GM11168 (cell line): ENCODE measurements around the gene ACAD9.
"Not testable (repeated sequence)": the region's sequence is repeated elsewhere in the genome, so short reads cannot be mapped to it uniquely, and the experiment has no call there.

Experiments
- in situ Hi-C: fragments of 300-500 bp; cut with MboI; formaldehyde crosslinking; loops from one replicate; pipeline ENCODE4 v1.12.0; 2022; ENCODE audit warnings: low sequenced_read_pairs; ENCODE audit not compliant: unreplicated experiment

The ACAD9 gene

DNA sequence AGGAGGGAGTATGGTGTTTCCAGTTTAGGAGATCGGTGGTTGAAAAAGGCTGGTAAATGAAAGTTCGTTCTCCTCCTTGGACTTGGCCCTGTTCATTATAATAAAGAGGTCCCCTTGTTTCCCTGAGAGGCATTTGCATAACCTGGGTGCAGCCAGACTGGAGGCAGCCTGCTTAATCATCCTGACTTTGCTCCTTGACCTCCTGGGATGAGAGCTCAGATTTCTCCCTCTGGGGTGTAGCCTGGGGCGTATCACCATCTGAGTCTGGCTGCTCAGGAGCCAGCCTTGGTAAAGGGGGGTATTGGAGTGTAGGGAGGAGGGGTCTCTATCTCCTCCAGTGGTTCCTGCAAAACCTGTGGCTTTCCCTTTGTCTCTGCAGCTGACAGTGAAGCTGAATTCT, 21.3 kb upstream of the ACAD9 start:
- in situ Hi-C loops = no loop called here

DNA sequence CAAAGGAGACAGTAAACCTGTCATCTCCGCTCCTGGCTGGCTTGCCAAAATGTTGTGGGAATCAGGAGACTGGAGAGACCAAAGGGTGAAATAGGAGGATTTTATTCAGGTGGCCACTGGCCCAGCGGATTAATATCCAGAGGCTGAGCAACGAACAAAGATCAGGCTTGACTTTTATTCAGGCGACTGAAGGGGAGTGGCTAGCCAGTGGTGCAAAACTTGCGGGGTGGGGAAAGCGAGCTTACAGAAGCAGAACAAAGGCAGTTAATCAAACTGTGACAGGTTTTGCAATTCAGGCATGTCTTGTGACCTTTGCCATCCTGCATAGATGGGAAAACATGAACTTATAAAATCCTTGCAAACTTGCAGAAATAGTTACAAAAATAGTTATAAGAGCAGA, 19.8 kb upstream of the ACAD9 start:
- in situ Hi-C loops = no loop called here

DNA sequence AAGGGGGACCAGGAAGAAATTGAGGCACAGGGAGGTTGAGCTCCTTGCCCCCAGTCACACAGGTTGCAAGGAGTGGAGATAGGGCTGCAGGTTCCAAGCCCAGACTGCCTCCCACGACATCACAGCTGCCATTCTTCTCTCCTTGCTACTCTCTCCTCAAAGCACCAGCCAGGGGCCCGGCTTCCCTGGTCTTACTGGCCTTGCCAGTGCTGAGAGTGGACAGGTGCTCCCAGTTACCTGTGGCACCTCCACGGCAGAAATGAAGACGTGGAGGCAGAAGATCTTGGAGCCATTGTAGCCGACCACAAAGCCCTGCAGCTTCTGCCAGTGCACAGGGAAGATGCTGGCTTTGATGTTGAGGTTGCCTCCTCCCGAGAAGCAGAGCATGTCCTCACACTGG, 17.9 kb upstream of the ACAD9 start:
- in situ Hi-C loops = no loop called here

DNA sequence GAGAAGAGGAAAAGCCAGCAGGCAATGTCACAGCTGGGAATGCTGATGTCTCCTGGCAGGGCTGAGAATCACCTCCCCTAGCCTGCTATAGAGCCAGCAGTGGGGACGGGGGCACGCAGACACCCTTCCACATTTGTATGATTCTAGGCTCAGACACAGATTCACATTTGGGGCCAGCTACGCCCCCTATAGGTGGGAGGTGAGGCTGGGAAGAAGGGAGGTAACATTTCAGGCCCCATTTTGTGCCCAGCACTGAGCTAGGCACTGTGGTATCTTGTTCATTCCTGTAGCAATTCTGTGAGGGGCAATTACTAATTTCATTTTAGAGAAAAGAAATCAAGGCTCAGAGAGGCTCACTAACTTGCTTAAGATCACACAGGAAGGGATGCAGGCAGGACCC, 15.9 kb upstream of the ACAD9 start:
- in situ Hi-C loops = no loop called here

DNA sequence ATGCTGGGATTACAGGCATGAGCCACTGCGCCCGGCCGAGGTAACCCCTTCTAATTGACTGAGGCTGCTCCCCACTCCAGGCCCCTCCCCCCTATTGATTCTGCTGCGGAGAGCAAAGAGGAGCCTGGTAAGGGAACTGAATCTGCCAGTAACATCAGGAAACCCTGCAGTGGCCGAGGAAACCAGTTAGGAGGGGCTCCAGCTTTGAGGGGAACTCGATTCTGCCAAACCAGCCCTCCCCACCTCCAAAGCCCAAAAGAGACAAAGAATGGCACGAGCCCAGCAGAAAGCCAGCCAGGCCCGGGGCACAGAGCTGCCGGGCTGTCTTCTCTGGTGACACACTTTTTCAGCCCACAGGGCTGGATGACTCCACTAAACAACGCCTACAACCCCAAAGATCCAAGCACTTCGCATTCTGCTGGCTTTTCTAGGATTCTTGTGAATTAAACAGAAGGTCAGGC, 15.0 kb upstream of the ACAD9 start:
- in situ Hi-C loops = no loop called here

DNA sequence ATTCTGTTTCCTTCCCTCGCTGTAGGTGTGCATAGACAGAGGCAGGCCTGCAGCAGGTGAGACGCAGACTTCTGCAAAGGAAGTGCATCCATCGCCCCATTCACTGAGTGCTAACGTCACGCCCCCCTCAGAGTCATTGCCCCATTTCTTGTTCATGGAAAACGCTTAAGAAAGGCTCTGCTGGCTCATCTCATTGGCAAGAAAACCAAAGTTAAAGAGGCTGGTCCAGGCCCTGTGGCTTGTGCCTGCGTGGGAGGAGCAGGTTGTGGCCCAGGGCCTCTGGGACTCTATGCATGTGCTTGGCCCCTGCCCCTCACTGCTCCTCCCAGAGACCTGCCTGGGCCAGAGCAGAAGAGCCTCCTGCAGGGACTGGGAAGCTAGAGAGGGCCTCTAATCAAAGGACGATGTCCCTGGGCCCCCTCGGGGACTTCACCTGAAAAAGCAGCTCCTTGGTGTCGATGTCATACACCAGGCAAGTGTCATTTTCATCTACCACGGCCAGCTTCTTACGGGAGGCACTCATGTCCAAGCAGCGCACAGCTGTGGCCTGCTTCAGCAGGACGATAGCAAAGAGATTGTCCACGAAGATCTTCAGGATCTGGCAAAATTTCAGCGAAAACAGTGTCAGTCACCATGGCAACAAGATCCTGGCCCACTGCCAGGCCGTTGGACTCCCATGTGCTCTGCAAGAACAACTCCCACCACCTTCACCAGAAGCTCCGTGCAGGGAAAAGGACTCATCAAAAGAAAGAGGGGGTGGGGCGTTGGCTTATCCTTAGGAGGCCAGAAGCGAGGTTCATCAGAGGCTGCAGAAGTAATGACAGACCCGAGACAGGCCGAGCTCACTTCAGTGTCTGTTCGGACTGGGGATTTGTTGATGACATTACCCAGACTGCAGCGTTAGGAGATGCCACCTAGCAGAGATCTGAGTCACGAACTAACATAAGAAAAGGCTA, 14.3 kb upstream of the ACAD9 start:
- in situ Hi-C loops = loop anchor here (5.0 kb wide), 1 partner anchor 617 kb away; no protein-coding TSS in a partner anchor

DNA sequence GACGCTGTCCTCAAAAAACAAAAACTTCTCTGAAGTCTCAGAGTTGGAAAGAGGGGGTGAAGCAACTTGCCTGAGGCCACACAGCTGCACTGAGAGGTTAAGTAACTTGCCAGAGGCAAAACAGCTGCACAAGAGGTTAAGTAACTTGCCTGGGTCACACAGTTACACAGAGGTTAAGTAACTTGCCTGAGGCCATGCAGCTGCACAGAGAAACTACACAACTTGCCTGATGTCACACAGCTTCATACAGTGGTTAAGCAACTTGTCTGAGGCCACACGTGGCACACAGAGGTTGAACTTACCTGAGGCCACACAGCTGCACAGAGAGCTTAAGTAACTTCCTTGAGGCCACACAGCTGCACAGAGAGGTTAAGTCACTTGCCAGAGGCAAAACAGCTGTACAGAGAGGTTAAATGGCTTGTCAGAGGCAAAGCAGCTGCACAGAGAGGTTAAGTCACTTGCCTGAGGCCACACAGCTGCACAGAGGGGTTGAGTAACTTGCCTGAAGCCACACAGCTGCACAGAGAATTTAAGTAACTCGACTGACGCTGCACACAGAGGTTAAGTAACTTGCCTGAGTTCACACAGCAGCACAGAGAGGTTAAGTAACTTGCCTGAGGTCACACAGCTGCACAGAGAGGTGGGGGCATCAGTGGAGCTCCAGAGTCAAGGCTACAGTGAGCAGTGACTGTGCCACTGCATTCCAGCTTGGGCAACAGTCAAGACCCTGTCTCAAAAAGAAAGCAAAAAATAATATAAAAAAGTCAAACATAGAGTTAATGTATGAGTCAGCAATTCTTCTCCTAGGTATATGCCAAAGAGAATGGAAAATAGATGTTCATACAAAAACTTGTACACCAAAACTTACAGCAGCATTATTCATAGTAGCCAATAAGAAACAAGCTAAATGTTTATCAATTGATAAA, 12.0 kb upstream of the ACAD9 start:
- in situ Hi-C loops = loop anchor here (5.0 kb wide), 1 partner anchor 615 kb away; no protein-coding TSS in a partner anchor

DNA sequence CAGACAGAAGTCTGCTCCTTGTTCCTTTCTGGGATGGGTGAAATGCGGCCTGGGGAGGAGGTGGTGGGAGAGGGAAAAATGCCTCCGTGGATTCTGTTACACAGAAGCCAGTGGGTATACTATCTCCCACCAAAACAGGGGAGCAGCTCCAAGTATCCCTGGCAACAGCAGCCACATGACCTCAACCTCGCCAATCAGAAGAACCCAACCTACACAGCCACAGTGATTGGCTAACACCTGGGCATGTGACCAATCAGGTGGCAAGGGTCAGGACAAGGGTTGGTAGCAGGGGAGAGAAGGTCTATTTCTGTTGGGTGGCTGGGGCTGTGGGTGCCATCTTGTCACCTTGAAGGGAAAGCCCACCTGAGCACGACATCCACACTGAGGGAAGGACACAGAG, 9.1 kb upstream of the ACAD9 start:
- in situ Hi-C loops = no loop called here

DNA sequence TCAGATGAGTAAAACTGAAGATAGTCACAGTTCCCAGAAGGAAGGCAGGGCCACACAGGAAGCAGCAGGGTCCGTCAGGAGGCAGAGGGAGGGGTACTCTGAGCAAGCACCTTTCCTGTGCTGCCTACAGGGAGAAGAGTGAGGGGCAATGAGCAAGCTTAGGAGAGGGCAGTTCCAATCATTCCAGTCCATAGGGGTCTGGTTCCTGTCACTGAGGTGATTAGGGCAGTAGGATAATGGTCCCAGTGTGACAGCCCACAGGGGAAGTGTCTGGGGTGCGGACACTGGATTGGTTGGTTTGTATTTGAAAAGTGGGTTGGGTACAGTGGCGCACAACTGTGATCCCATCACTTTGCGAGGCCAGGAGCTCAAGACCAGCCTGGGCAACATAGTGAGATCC, 7.1 kb upstream of the ACAD9 start:
- in situ Hi-C loops = no loop called here

DNA sequence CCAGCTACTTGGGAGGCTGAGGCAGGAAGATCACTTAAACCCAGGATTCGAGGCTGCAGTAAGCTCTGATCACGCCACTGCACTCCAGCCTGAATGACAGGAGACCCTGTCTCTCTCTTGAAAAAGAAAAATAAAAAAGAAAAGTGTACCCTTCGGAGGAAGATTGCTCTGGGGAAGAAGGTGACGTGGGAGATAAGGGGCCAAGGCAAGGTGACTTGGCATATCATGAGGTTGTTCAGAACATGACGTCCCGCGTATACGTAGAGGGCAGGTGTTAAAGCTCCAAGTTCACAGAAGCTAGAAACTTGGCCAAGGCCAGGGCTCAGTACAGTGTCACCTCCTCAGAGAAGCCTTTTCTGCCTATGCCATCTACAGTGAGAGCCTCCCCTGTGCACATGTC, 6.7 kb upstream of the ACAD9 start:
- in situ Hi-C loops = no loop called here

DNA sequence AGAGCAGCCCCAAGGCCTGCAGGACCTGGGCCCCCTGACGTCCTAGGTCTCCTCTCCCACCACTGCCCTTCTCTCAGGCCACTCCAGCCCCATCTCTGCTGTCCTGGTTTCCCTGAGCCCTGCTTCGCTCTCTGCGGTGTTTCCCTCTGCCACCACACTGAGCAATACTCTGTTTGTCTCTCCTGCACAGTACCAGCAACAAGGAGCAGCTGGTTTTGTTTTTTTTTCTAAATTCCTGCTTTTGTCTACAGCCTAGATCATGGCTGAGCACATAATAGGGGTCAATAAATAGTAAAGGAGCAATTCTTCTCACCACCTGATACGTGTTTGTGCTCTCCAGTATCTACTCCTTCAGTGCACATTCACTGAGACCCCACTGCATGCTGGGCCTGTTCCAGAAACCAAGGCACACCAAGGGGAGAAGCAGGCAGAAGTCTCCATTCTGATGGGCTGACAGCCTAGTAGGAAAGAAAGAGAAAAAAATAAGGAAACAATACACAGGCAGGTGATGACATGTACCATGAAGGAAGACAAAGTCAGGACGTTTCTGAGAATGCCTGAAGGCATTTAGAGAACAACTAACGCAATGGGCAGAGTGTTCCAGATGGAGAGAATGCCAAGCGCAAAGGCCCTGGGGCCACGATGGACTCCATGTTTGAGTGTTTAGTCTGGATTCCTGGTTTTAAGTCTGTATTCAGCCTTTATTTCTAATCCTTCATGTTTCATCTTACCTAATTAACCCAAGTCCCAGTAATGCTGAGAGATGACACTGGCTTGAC, 6.0 kb upstream of the ACAD9 start:
- in situ Hi-C loops = no loop called here

DNA sequence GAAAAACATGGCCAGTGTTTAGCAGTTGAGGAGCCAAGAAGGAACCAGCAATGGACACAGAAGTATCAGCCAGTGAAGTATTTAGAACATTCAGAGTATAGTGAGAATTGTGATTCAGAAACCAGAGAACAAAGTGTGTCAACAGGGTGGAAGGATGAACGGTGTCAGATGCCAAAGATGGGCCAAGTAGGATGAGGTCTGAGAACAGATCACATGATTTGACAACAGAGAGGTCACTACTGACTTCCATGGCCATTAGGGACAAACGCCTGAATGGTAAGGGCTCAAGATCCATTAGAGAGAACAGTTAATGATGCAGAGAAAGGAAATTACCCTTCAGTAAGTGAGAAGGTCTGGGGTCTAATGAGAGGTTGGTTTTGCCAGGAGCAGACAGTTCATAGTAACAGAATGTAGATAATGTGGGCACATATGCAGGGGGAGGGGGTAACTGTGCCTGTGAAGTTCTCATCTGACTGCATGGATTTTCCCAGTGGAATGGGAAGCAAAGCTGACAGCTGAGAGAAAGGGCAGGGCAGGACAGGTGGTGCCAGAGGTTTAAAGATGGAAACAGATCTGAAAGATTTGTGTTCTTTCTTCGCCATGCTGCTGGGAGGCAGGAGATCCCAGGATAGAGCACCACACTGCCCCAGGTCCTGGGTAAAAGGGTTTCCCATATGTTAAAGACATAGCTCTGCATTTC, 4.8 kb upstream of the ACAD9 start:
- in situ Hi-C loops = no loop called here

DNA sequence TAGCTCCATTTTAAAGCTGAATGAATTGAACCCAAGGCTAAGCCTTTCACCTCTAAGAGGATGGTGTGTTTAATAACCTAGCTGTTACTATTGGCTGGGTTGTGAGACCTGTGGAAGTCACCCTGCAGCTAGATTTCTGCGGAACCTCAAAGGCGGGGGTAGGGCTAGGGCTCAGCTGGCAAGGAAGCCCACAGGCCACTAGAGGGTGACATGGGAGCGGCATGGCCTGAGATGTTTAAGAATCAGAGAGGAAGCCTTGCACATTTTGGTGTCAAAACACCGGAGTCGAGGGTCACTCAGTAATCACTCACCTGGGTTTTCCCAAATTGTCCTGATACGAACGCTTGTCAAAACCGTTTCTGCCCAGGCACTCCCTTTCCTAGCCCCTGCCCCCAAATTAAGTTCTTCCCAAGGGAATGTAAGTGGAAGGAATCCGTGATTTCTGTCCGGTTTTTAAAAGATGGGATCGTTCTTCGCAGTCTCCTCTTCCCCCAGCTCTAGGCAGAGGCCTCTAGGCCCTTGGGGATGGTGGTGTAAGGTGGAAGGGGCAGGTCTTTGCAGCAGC, 3.8 kb upstream of the ACAD9 start:
- in situ Hi-C loops = no loop called here

DNA sequence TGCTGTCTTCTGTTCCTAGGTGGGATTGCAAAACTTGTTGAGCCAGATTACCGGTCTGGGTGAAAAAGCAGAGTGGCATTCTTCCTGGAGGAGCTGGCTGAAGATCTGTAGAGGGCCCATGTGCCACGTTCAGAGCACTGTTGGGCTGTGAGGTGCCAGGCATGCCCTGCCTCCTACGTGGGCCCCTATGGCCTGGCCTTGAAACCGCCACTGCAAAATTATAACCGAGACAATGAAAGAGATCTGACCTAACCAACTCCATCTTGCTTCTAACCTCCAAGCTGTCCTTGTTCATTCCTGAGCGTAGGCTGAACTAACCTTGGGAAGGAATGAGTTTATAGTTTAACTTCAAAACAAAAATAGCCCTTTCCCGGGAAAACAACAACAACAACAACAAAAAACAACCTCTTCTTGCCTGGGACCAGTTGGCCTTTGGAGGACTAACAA, 1.4 kb upstream of the ACAD9 start:
- in situ Hi-C loops = no loop called here

DNA sequence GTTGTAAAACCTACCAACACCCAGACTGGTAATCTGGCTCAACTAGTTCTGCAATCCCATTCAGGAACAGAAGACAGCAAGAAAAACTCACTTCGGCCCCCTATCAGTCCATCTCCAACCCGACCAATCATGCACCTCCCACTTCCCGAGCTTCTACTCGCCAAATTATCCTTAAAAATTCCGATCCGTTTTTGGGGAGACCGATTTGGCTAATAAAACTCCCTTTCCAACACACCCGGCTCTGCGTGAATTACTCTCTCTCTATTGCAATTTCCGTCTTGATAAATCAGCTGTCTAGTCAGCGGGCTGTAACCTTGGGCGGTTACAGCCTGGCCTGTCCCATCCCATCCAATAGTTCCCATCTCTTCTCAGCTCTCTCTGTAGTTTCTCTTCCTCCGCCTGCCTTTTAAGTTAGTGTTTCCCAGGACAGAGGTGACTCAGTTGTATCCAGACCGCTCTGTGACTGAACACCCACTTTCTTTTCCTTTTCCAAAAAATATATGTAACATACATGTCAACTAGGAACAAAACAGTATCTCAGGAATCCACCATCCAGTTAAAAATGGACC, 780 bp upstream of the ACAD9 start:
- in situ Hi-C loops = no loop called here

DNA sequence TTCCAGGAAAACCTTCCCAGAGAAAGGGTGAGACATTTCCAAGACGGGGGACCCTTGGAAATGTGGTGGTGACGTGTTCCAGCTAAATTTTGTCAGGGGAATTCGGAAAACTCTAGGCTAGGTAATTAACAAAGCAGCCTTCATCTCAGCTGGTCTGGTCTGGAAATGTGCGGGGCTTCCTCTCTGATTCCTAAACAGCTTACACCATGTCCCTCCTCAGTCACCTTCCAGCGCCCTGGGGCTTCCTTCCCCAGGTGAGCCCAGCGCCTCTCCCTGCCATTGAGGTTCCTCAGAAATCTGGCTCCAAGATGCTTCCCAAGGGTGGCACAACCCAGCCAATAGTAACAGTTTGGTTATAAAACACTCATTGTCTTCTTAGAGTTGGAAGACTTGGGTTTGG, 571 bp downstream of the ACAD9 start:
- in situ Hi-C loops = no loop called here

DNA sequence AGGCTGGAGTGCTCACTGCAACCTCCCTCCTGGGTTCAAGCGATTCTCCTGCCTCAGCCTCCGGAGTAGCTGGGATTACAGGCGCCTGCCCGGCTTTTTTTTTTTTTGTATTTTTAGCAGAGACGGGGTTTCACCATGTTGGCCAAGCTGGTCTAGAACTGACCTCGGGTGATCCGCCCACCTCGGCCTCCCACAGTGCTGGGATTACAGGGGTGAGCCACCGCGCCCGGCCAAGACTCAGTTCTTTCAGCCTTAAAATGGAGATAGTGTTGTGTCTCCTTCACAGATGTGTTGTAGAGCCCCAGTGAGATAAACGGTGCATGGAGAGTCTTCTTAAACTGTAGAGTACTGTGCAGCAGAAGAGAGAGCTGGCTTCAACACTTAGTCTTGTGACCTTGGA, 1.0 kb downstream of the ACAD9 start:
- in situ Hi-C loops = not testable (repeated sequence)

DNA sequence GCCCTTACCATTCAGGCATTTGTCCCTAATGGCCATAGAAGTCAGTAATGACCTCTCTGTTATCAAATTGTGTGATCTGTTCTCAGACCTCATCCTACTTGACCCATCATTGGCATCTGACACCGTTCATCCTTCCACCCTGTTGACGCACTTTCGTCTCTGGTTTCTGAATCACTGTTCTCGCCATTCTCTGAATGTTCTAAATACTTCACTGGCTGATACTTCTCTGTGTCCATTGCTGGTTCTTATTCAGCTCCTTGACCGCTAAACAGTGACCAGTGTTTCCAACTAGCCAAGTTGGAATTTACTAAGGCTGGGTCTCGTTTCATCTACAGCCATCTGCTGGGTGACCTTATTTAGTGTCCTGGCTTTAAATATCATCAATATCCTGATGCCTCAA, 2.2 kb downstream of the ACAD9 start:
- in situ Hi-C loops = no loop called here

DNA sequence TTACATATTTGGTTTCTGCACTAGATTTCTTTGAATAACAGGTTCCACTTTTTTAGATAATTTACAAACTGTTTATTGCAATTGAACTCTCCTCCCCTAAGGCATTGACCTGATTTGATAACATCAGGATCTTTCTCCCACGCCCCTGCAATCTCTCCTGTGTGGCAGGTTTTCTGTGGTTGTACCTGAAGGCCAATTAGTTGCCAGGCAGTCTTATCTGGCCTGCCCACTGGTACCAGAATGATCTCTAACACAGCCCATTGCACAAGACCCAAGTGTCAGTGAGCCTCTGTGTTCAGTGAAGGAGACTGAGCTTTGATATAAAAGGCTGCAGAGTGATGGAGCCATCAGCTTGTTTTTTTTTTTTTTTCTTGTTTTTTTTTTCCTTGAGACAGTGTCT, 3.3 kb downstream of the ACAD9 start:
- in situ Hi-C loops = no loop called here
